Chondrocyte (in vitro differentiated cells): ENCODE data around the gene COA5. TPM values are rescaled to one million over a fixed set of nuclear protein-coding genes. Genes with fewer than 3 reads are reported as not detected.

Source experiments
- DNase-seq: peaks from one replicate; pipeline ENCODE4 v3.0.0; 2021; ENCODE audit warnings: mixed read lengths, low spot score
- H3K27ac Mint-ChIP-seq: one replicate; pipeline ENCODE4 v1.8.0; 2021; ENCODE audit warnings: mild to moderate bottlenecking, moderate library complexity, mixed read lengths; ENCODE audit not compliant: unreplicated experiment
- H3K27me3 Mint-ChIP-seq: 2 replicates; pipeline ENCODE4 v1.8.0; 2021; ENCODE audit warnings: low read depth, mixed read lengths
- H3K36me3 Mint-ChIP-seq: 2 replicates; pipeline ENCODE4 v1.8.0; 2021; ENCODE audit warnings: low read depth, mixed read lengths
- H3K4me1 Mint-ChIP-seq: 2 replicates; pipeline ENCODE4 v1.8.0; 2021; ENCODE audit warnings: low read depth, mild to moderate bottlenecking, mixed read lengths
- H3K4me3 Mint-ChIP-seq: one replicate; pipeline ENCODE4 v1.8.0; 2021; ENCODE audit warnings: mild to moderate bottlenecking, moderate library complexity, mixed read lengths; ENCODE audit not compliant: unreplicated experiment
- H3K9me3 Mint-ChIP-seq: 2 replicates; pipeline ENCODE4 v1.8.0; 2021; ENCODE audit warnings: low read depth, mixed read lengths
- total RNA-seq: library from RNA; stranded (reverse); gene quantifications from 3 replicates; pipeline ENCODE4 v1.2.1, GENCODE V29; 2021
- TF ChIP-seq, protein P1 (sequence below): fragments of 200-600 bp; sonication (generic); IDR thresholded peaks from 2 replicates; pipeline ENCODE4 v1.5.0; 2021; ENCODE audit warnings: antibody characterized with exemption, mild to moderate bottlenecking, moderate library complexity

Gene COA5
- total RNA-seq, 1 donor from 2014 or later: 16.7 TPM

DNA sequence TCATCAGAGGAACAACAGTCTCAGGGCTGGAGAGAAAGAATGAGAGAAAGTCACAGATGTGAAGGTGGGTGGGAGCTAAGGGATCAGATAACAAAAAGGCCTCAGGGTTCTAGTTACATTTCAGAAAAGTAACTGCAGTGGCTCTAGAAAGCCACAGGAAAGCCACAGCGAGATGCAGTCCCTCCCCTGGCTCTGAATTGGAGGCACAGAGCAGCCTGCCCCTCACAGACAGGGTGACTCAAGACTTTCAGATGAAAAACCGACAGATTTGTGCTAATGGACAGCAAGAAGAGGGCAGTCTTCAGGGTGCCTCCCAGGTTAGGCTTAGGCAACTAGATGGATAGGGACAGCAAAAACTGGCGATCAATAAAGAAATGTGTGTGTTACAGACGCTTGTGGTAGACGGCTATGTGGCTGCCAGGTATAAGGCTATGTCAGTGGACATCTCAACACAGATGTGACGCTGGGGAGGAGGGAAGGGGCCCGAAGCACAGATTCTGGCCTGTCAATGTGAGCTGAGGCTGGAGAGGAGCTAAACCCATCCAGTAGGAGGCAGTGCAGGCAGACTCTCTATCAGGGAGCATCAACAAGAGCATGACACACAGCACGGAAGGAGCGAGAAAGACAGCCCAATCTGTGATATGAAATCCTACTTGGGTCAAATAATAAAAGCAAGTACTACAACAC lies 26.2 kb upstream of the COA5 start:
- no peak overlapping the region for H3K4me3 Mint-ChIP-seq
- H3K36me3 Mint-ChIP-seq: peaks cover 1% of the 10 kb centered on the region
- no peaks in the 10 kb centered on the region for H3K27me3 Mint-ChIP-seq
- no peaks in the 10 kb centered on the region for H3K9me3 Mint-ChIP-seq
- DNase-seq: no peak
- H3K27ac Mint-ChIP-seq: no peak overlapping the region
- peaks cover 6% of the 10 kb centered on the region for H3K4me1 Mint-ChIP-seq
- TF ChIP-seq, protein P1, sequence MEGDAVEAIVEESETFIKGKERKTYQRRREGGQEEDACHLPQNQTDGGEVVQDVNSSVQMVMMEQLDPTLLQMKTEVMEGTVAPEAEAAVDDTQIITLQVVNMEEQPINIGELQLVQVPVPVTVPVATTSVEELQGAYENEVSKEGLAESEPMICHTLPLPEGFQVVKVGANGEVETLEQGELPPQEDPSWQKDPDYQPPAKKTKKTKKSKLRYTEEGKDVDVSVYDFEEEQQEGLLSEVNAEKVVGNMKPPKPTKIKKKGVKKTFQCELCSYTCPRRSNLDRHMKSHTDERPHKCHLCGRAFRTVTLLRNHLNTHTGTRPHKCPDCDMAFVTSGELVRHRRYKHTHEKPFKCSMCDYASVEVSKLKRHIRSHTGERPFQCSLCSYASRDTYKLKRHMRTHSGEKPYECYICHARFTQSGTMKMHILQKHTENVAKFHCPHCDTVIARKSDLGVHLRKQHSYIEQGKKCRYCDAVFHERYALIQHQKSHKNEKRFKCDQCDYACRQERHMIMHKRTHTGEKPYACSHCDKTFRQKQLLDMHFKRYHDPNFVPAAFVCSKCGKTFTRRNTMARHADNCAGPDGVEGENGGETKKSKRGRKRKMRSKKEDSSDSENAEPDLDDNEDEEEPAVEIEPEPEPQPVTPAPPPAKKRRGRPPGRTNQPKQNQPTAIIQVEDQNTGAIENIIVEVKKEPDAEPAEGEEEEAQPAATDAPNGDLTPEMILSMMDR: peak; percentile 57

- peaks cover 6% of the 10 kb centered on the region for H3K4me1 Mint-ChIP-seq
- no peak overlapping the region for H3K27ac Mint-ChIP-seq
- H3K27me3 Mint-ChIP-seq: no peaks in the 10 kb centered on the region
- DNase-seq: no peak
- H3K9me3 Mint-ChIP-seq: peaks cover 10% of the 10 kb centered on the region
- TF ChIP-seq, protein P1: no peak
- H3K36me3 Mint-ChIP-seq: peaks cover 4% of the 10 kb centered on the region
- no peak overlapping the region for H3K4me3 Mint-ChIP-seq
Observed at GRCh38 chr2:98632351-98632750, 24.0 kb upstream of the COA5 start.

DNA sequence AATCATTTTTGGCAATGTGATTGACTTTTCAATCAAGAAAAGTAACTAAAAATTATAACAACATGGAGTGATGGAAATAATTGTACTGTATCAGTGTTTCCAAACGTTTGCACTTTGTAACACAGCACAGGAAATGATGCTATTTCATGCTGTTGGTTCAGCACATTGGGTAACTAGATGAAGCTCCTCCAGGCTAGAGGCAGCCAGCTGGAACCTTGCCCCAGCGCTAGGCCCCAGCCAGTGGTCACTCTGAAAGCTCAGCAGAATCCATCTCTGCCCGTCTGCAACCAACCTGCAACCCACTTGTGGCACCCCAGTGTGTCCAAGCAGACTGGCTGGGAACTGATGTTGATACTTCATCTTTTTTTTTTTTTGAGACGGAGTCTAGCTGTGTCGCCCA lies 15.3 kb upstream of the COA5 start:
- Mint-ChIP-seq H3K27me3 (no peaks in the 10 kb centered on the region), H3K27ac (no peak overlapping the region), H3K4me3 (no peak overlapping the region), H3K36me3 (peaks cover 5% of the 10 kb centered on the region), H3K9me3 (peaks cover 10% of the 10 kb centered on the region), H3K4me1 (no peaks in the 10 kb centered on the region)
- TF ChIP-seq, protein P1: no peak
- DNase-seq: no peak

DNA sequence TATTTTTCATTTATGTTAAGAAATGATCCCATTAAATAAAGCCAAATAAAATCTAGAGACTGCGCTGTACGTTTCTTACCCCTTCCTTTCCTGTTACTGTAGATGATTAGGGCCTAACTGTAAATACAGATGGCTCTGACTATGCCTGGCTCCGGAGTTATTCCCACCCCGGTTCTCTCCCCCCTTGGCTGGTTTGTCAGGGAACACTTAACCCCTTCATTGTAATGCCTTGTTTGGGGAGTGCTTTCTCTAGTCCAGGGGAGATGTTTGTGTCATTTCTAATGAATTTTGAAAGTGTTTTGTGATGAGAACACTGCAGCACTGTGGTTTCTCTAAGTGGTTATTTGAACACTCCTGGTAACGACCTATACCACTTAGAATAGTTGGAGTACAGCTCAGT lies 8.8 kb upstream of the COA5 start:
- Mint-ChIP-seq H3K4me1 (no peaks in the 10 kb centered on the region), H3K27me3 (no peaks in the 10 kb centered on the region), H3K9me3 (no peaks in the 10 kb centered on the region), H3K4me3 (no peak overlapping the region), H3K36me3 (peaks cover 36% of the 10 kb centered on the region), H3K27ac (no peak overlapping the region)
- DNase-seq: no peak
- TF ChIP-seq, protein P1: no peak

- Mint-ChIP-seq H3K9me3 (no peaks in the 10 kb centered on the region), H3K27me3 (no peaks in the 10 kb centered on the region), H3K27ac (no peak overlapping the region), H3K36me3 (peaks cover 41% of the 10 kb centered on the region), H3K4me1 (peaks cover 12% of the 10 kb centered on the region), H3K4me3 (no peak overlapping the region)
- DNase-seq: no peak
- TF ChIP-seq, protein P1: peak; percentile 37
Observed at GRCh38 chr2:98615481-98615880, 7.2 kb upstream of the COA5 start.
